Duodenal mucosa (tissue), 2 donors: ENCODE data around the gene C10orf105.

ENCODE experiments used
- H3K27ac ChIP-seq: one replicate; pipeline ENCODE4 v1.7.0; 2013; ENCODE audit warnings: low read depth, low read length
- H3K27me3 ChIP-seq, 2 donors: one replicate each; pipeline ENCODE4 v1.7.0; 2013; ENCODE audit warnings: low read length in 2 of 2, control low read depth in 1 of 2; ENCODE audit not compliant: insufficient read depth in 2 of 2, control insufficient read depth in 1 of 2
- H3K36me3 ChIP-seq, 2 donors: one replicate each; pipeline ENCODE4 v1.7.0; 2013; ENCODE audit warnings: low read length in 2 of 2, control low read depth in 1 of 2; ENCODE audit not compliant: insufficient read depth in 2 of 2, control insufficient read depth in 1 of 2
- H3K4me1 ChIP-seq, 2 donors: one replicate each; pipeline ENCODE4 v1.7.0; 2013; ENCODE audit warnings: low read length in 2 of 2, control low read depth in 1 of 2; ENCODE audit not compliant: insufficient read depth in 2 of 2, control insufficient read depth in 1 of 2
- H3K4me3 ChIP-seq, 2 donors: one replicate each; pipeline ENCODE4 v1.7.0; 2013; ENCODE audit warnings: low read length in 2 of 2, low read depth in 1 of 2
- H3K9ac ChIP-seq, 2 donors: one replicate each; pipeline ENCODE4 v1.7.0; 2013; ENCODE audit warnings: low read length in 2 of 2, low read depth in 1 of 2
- H3K9me3 ChIP-seq, 2 donors: one replicate each; pipeline ENCODE4 v1.7.0; 2013; ENCODE audit warnings: low read length in 2 of 2, control low read depth in 1 of 2; ENCODE audit not compliant: control insufficient read depth in 1 of 2

Gene C10orf105

GRCh38 chr10:71751515-71752224 is 32.1 kb upstream of the C10orf105 start:
- H3K4me1 ChIP-seq = peaks cover 92 to 93% of the 10 kb centered on the region in 2 donors
- H3K36me3 ChIP-seq = peaks cover 23 to 42% of the 10 kb centered on the region in 2 donors
- no peak overlapping the region for H3K4me3 ChIP-seq
- H3K27ac ChIP-seq = no peak overlapping the region
- peak overlapping the region in 1 of 2 donors; percentile 58 for H3K9ac ChIP-seq
- H3K9me3 ChIP-seq = no peaks in the 10 kb centered on the region
- no peaks in the 10 kb centered on the region for H3K27me3 ChIP-seq

DNA sequence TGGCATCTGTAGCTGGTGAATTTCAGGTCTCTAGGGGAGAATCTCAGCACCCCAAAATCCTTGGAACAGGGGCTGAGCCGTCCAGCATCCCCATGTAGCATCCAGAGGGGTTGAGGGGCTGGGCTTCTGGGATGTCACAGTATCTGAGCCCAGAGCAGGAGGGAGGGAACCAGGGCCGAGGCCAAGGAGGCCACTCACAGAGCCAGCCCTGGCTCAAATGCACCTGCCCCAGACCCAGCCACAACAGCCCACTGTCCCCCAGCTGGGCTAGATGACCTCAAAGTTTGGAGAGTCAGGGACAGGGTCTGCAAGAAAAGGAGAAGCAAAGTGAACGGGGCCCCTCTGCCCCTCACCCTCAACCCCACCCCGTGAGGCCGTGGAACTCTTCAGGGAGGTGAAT is 31.4 kb upstream of the C10orf105 start:
- no peak overlapping the region for H3K27ac ChIP-seq
- H3K4me3 ChIP-seq = no peak overlapping the region
- no peaks in the 10 kb centered on the region for H3K27me3 ChIP-seq
- H3K9me3 ChIP-seq = no peaks in the 10 kb centered on the region
- no peak overlapping the region for H3K9ac ChIP-seq
- peaks cover 92 to 93% of the 10 kb centered on the region in 2 donors for H3K4me1 ChIP-seq
- H3K36me3 ChIP-seq = peaks cover 23 to 42% of the 10 kb centered on the region in 2 donors

DNA sequence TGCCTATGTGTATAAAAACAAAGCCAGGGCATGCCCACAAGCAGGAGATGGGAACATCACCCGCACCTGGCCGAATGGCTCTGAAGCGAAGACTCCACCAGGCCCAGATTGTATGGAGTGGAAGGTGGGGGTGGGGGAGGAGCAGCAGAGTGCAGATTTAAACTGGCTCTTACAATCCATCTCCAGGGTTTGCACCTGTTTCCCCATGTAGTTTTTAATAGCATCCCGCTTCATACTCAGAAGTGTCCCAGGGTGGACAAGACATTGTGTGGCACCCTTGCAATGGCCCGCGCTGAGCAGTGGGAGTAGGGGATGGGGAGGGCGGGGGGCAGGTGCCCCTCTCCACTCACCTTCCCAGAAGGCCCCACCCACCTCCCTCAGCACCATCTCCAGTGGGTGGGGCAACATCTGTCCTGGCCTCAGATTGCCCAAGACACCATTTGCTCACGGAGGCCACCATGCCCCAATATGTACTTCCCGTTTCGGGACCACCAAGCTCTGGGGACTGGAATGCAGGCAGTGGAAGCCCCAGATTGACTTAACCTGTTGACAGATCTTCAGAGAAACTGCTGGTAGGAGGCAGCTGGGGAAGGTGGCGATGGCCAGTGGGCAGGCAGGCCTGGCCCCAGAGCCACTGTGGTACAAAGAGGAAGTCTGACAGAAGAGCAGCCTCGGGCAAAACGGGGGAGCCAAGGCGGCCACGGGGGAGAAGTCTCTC is 30.7 kb upstream of the C10orf105 start:
- H3K4me1 ChIP-seq = peaks cover 92 to 94% of the 10 kb centered on the region in 2 donors
- no peak overlapping the region for H3K4me3 ChIP-seq
- H3K27me3 ChIP-seq = no peaks in the 10 kb centered on the region
- peak overlapping the region; percentile 1 to 56 for H3K9ac ChIP-seq
- no peaks in the 10 kb centered on the region for H3K9me3 ChIP-seq
- peaks cover 20 to 39% of the 10 kb centered on the region in 2 donors for H3K36me3 ChIP-seq
- H3K27ac ChIP-seq = no peak overlapping the region

- H3K36me3 ChIP-seq = peaks cover 16 to 31% of the 10 kb centered on the region in 2 donors
- H3K4me1 ChIP-seq = peaks cover 88 to 89% of the 10 kb centered on the region in 2 donors
- no peaks in the 10 kb centered on the region for H3K27me3 ChIP-seq
- no peak overlapping the region for H3K4me3 ChIP-seq
- H3K27ac ChIP-seq = peak overlapping the region; percentile 59
- peak overlapping the region; percentile 46 to 56 for H3K9ac ChIP-seq
- no peaks in the 10 kb centered on the region for H3K9me3 ChIP-seq
Observed at GRCh38 chr10:71749396-71749795, 29.8 kb upstream of the C10orf105 start.

- H3K9ac ChIP-seq = peak overlapping the region; percentile 46 to 56
- peaks cover 81 to 83% of the 10 kb centered on the region in 2 donors for H3K4me1 ChIP-seq
- H3K9me3 ChIP-seq = no peaks in the 10 kb centered on the region
- no peaks in the 10 kb centered on the region for H3K27me3 ChIP-seq
- H3K36me3 ChIP-seq = peaks cover 16 to 30% of the 10 kb centered on the region in 2 donors
- H3K27ac ChIP-seq = peak overlapping the region; percentile 59
- no peak overlapping the region for H3K4me3 ChIP-seq
Observed at GRCh38 chr10:71748671-71749191, 29.2 kb upstream of the C10orf105 start.

DNA sequence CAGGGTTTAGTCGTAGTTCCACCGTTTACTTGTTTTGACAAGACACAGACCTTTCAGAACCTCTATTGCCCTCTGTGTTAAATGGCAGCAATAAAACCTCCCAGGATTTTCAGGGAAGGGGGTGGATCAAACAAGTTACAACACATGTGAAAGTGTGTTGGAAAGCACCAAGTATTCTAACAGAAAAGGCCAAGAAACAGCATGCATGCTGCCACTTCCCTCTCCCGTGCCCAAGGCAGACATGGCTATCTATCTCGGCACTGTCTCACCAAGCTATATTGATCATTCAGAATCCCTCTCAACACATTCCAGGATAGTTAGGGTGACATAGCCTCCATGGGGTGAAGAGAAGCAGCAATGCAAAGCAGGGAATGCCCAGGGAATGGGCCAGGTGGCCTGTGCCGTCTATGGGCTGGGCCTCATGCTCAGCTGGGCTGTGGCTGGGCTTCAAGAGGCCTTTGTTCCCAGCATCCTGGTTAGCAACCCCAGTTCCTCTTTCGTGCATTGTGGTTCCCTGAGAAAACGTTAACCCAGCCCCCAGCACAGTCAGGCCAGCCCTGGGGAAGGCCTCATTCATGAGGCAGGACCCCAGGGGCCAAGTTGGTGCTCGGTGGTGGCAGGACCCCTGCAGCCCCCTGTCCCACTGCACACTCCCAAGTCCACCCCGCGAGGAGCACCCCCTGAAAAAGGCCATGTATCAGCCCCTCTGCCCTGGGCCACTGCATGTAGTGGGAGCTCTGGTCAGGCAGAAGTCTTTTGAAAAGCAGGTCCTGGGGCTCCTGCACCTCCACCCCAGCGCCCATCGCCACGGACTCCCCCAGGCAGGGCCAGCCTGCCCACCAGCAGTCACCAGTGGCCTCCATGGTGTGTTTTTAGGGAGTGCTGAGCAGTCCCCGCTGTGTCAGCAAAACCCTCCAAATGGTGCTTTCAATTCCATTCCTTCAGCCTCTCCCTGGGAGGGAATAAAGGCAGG is 28.3 kb upstream of the C10orf105 start:
- no peaks in the 10 kb centered on the region for H3K9me3 ChIP-seq
- H3K4me1 ChIP-seq = peaks cover 74 to 79% of the 10 kb centered on the region in 2 donors
- no peaks in the 10 kb centered on the region for H3K27me3 ChIP-seq
- peaks cover 16 to 30% of the 10 kb centered on the region in 2 donors for H3K36me3 ChIP-seq
- H3K4me3 ChIP-seq = peak overlapping the region in 1 of 2 donors; percentile 6
- peak overlapping the region; percentile 31 to 56 for H3K9ac ChIP-seq
- peak overlapping the region; percentile 83 for H3K27ac ChIP-seq

GRCh38 chr10:71747039-71747531 is 27.5 kb upstream of the C10orf105 start:
- Histone ChIP-seq H3K27me3 (no peaks in the 10 kb centered on the region), H3K9me3 (no peaks in the 10 kb centered on the region), H3K4me1 (peaks cover 70 to 73% of the 10 kb centered on the region in 2 donors), H3K4me3 (no peak overlapping the region), H3K27ac (peak overlapping the region; percentile 83), H3K36me3 (peaks cover 13 to 24% of the 10 kb centered on the region in 2 donors), H3K9ac (peak overlapping the region; percentile 31 to 32)

- Histone ChIP-seq H3K4me3 (no peak overlapping the region), H3K9ac (peak overlapping the region; percentile 31 to 32), H3K27ac (peak overlapping the region; percentile 83), H3K36me3 (peaks cover 10 to 18% of the 10 kb centered on the region in 2 donors), H3K27me3 (no peaks in the 10 kb centered on the region), H3K4me1 (peaks cover 70 to 73% of the 10 kb centered on the region in 2 donors), H3K9me3 (no peaks in the 10 kb centered on the region)
Observed at GRCh38 chr10:71746344-71747037, 26.9 kb upstream of the C10orf105 start.

DNA sequence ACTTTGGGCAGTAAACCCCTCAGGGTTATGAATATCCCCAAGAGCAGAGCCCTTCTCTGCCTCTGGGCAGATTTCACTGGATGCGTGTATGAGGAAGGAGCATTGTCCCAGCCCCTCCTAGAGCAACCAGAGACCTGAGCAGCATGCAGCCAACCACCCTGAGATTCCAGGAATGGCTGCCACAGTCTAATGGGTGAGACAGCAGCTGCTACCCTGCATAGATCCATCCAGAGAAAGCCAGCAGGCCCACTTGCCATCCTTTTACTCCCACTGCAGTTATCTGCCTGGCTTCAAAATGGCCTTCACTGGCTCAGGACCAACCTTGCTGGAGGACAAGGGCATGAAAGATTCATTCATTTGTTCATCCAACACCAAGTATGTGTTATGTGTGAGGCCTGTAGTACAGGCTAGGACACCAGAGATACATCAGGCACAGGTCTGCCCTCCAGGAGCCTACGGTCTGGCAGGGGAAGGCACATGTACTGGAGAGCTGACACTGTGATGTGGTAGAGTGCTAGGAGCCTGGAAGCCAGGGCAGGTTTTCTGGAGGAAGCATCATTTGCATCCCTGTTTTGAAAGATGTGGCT is 26.2 kb upstream of the C10orf105 start:
- Histone ChIP-seq H3K9me3 (no peaks in the 10 kb centered on the region), H3K27me3 (no peaks in the 10 kb centered on the region), H3K9ac (peak overlapping the region; percentile 31 to 32), H3K36me3 (peaks cover 8 to 13% of the 10 kb centered on the region in 2 donors), H3K4me1 (peaks cover 67 to 79% of the 10 kb centered on the region in 2 donors), H3K4me3 (no peak overlapping the region), H3K27ac (no peak overlapping the region)
